ENCODE data around the gene NR2F6. TPM values are rescaled to one million over a fixed set of nuclear protein-coding genes. Genes with fewer than 3 reads are reported as not detected.

The NR2F6 gene
- 31.5 and 46.8 TPM in 2 replicates for total RNA-seq

GRCh38 chr19:17245535-17245984 lies at the start of gene NR2F6:
Gene NR2F6, minus strand, starts transcription at chr19:17245919. Its CDS starts 699 bp downstream, at chr19:17245220.

GRCh38 chr19:17281391-17282304 lies 35.9 kb upstream of the NR2F6 start, which contains the start of gene ANKLE1:
Gene ANKLE1, plus strand, starts transcription at chr19:17281901. Its CDS starts 20 bp downstream, at chr19:17281921.

GRCh38 chr19:17266975-17267788 lies 21.5 kb upstream of the NR2F6 start, which contains the start of gene BABAM1:
Gene BABAM1, plus strand, starts transcription at chr19:17267443. Its CDS starts 1,364 bp downstream, at chr19:17268807.

GRCh38 chr19:17264641-17264979 lies 18.9 kb upstream of the NR2F6 start, which contains the start of gene USHBP1:
Gene USHBP1, minus strand, starts transcription at chr19:17264745. Its CDS starts 446 bp downstream, at chr19:17264299.

GRCh38 chr19:17226002-17226933 lies 19.5 kb downstream of the NR2F6 start, which contains the start of gene OCEL1:
Gene OCEL1, plus strand, starts transcription at chr19:17226226. Its CDS starts 22 bp downstream, at chr19:17226248.

GRCh38 chr19:17215127-17215971 lies 30.4 kb downstream of the NR2F6 start, which contains the start of gene USE1:
Gene USE1, plus strand, starts transcription at chr19:17215357. Its CDS starts 49 bp downstream, at chr19:17215406.

Other genes with a start within 250 kb of the NR2F6 start
- 0.18 and 0.19 TPM in 2 replicates for gene CPAMD8, start 219.1 kb downstream of the NR2F6 start, total RNA-seq
- gene HAUS8, start 170.5 kb downstream of the NR2F6 start, total RNA-seq, result 3.4 and 4.0 TPM in 2 replicates
- gene MYO9B, start 170.1 kb downstream of the NR2F6 start, total RNA-seq, result 47.7 and 58.8 TPM in 2 replicates
- gene USE1, start 30.6 kb downstream of the NR2F6 start, total RNA-seq, result 19.0 and 25.4 TPM in 2 replicates
- gene OCEL1, start 19.7 kb downstream of the NR2F6 start, total RNA-seq, result 1.8 and 3.2 TPM in 2 replicates
- gene USHBP1, start 18.8 kb upstream of the NR2F6 start, total RNA-seq, result 11.4 and 12.0 TPM in 2 replicates
- 113 and 123 TPM in 2 replicates for gene BABAM1, start 21.5 kb upstream of the NR2F6 start, total RNA-seq
- 0.81 and 1.3 TPM in 2 replicates for gene ANKLE1, start 36.0 kb upstream of the NR2F6 start, total RNA-seq
- 6.3 and 7.2 TPM in 2 replicates for gene ABHD8, start 57.5 kb upstream of the NR2F6 start, total RNA-seq
- gene MRPL34, start 60.0 kb upstream of the NR2F6 start, total RNA-seq, result 27.8 and 39.0 TPM in 2 replicates
- gene DDA1, start 63.6 kb upstream of the NR2F6 start, total RNA-seq, result 25.6 and 30.5 TPM in 2 replicates
- gene ANO8, start 88.9 kb upstream of the NR2F6 start, total RNA-seq, result 2.4 and 4.0 TPM in 2 replicates
- 9.7 and 12.7 TPM in 2 replicates for gene GTPBP3, start 91.6 kb upstream of the NR2F6 start, total RNA-seq
- 0.75 and 2.2 TPM in 2 replicates for gene PLVAP, start 131.4 kb upstream of the NR2F6 start, total RNA-seq
- 0.09 and 0.28 TPM in 2 replicates for gene CCDC194, start 148.3 kb upstream of the NR2F6 start, total RNA-seq
- gene BST2, start 159.7 kb upstream of the NR2F6 start, total RNA-seq, result 107 and 110 TPM in 2 replicates
- 31.3 and 31.4 TPM in 2 replicates for gene MVB12A, start 174.1 kb upstream of the NR2F6 start, total RNA-seq
- under 0.01 and 0.09 TPM in 2 replicates for gene TMEM221, start 202.7 kb upstream of the NR2F6 start, total RNA-seq
- gene NXNL1, start 215.0 kb upstream of the NR2F6 start, total RNA-seq, result not detected in 2 replicates
- gene SLC27A1, start 224.6 kb upstream of the NR2F6 start, total RNA-seq, result 12.4 and 16.7 TPM in 2 replicates

Data from endothelial cell of coronary artery (primary cell).